SK-N-SH (cell line): Measurements from ENCODE around the gene TEX19. TPM values are rescaled to one million over a fixed set of nuclear protein-coding genes. Genes with fewer than 3 reads are reported as not detected.

Experiments
- CTCF ChIA-PET: fragments of 300-600, 350-600 bp; formaldehyde crosslinking; extraction: SDS; loops from one replicate; lab custom pipeline; 2021; lab: Yijun Ruan, JAX
- POLR2A ChIA-PET: fragments of 350-600 bp; sonication (Branson Sonifier 250); formaldehyde crosslinking; extraction: SDS; loops from one replicate; lab custom pipeline; 2020; ENCODE audit warnings: antibody characterized with exemption, inconsistent platforms; lab: Yijun Ruan, JAX
- DNase-seq: peaks from one replicate; pipeline ENCODE4 v3.0.0; 2012
- H2AFZ ChIP-seq: fragments of 200-600 bp; sonication (generic); 2 replicates; pipeline ENCODE4 v1.8.1; 2016; ENCODE audit warnings: antibody characterized with exemption, mild to moderate bottlenecking, low read depth
- H3F3A ChIP-seq: fragments of 200-600 bp; sonication (generic); replicated peaks from 2 replicates; pipeline ENCODE3; 2016; ENCODE audit warnings: antibody characterized with exemption, mild to moderate bottlenecking; ENCODE audit not compliant: insufficient read depth
- H3K27ac ChIP-seq, 2 experiments: fragments of 200-500 bp in 1 of 2; fragments of 200-600 bp in 1 of 2; sonication (Bioruptor generic) in 1 of 2; sonication (generic), shearing (Covaris generic) in 1 of 2; 2 replicates each; pipeline versions ENCODE4 v1.5.1 to v1.6.1; 2014 to 2016; ENCODE audit warnings: low read depth in 2 of 2, inconsistent platforms in 1 of 2, low read length in 1 of 2, mild to moderate bottlenecking in 1 of 2, mixed read lengths in 1 of 2
- H3K27me3 ChIP-seq: fragments of 200-600 bp; sonication (generic), shearing (Covaris generic); 2 replicates; pipeline ENCODE4 v1.6.1; 2016; ENCODE audit warnings: mixed run types; ENCODE audit not compliant: insufficient read depth
- H3K36me3 ChIP-seq, 2 experiments: fragments of 200-500 bp in 1 of 2; fragments of 200-600 bp in 1 of 2; sonication (Bioruptor generic) in 1 of 2; sonication (generic) in 1 of 2; replicated peaks in 1 of 2; 2 replicates each; pipeline versions ENCODE3 to v1.5.1; 2014 to 2016; ENCODE audit warnings: low read length in 1 of 2, mild to moderate bottlenecking in 1 of 2; ENCODE audit not compliant: insufficient read depth in 2 of 2, control insufficient read depth in 1 of 2
- H3K4me1 ChIP-seq, 2 experiments: fragments of 200-500 bp in 1 of 2; fragments of 200-600 bp in 1 of 2; sonication (Bioruptor generic) in 1 of 2; sonication (generic), shearing (Covaris generic) in 1 of 2; 2 replicates each; pipeline versions ENCODE4 v1.5.1 to v1.6.1; 2014 to 2016; ENCODE audit warnings: low read depth in 1 of 2, low read length in 1 of 2, mixed run types in 1 of 2; ENCODE audit not compliant: insufficient read depth in 2 of 2, control insufficient read depth in 1 of 2
- H3K4me2 ChIP-seq: fragments of 200-600 bp; sonication (generic), shearing (Covaris generic); 2 replicates; pipeline ENCODE4 v1.6.1; 2017; ENCODE audit warnings: mixed run types
- H3K4me3 ChIP-seq, 2 experiments: fragments of 200-500 bp in 1 of 2; fragments of 200-600 bp in 1 of 2; sonication (Bioruptor generic) in 1 of 2; sonication (generic), shearing (Covaris generic) in 1 of 2; 2 replicates each; pipeline versions ENCODE4 v1.5.1 to v1.8.1; 2014 to 2016; ENCODE audit warnings: low read depth in 2 of 2, inconsistent platforms in 1 of 2, low read length in 1 of 2, mild to moderate bottlenecking in 1 of 2, mixed read lengths in 1 of 2, moderate library complexity in 1 of 2
- H3K79me2 ChIP-seq: fragments of 200-600 bp; sonication (generic); 2 replicates; pipeline ENCODE4 v1.8.1; 2017; ENCODE audit warnings: mild to moderate bottlenecking; ENCODE audit not compliant: insufficient read depth
- H3K9ac ChIP-seq: fragments of 200-600 bp; sonication (generic); 2 replicates; pipeline ENCODE4 v1.6.1; 2017; ENCODE audit warnings: mixed run types
- H3K9me2 ChIP-seq: fragments of 200-600 bp; sonication (generic); 2 replicates; pipeline ENCODE4 v1.6.1; 2017; ENCODE audit warnings: mixed run types
- H3K9me3 ChIP-seq: fragments of 200-600 bp; sonication (generic); 2 replicates; pipeline ENCODE4 v1.6.1; 2017; ENCODE audit warnings: mixed run types, mild to moderate bottlenecking, moderate library complexity
- H4K20me1 ChIP-seq: fragments of 200-600 bp; sonication (generic); 2 replicates; pipeline ENCODE4 v1.6.1; 2017; ENCODE audit warnings: mild to moderate bottlenecking, mixed run types; ENCODE audit not compliant: insufficient read depth
- CHD2 ChIP-seq: fragments of 150-350 bp; IDR thresholded peaks from 2 replicates; pipeline ENCODE4 v1.6.1; 2018; ENCODE audit warnings: low read length; ENCODE audit not compliant: partially characterized antibody
- ELF1 ChIP-seq: IDR thresholded peaks from 2 replicates; pipeline ENCODE4 v1.4.0; 2012
- EP300 ChIP-seq, 2 experiments: IDR thresholded peaks; 2 replicates each; pipeline versions ENCODE4 v1.4.0 to v1.6.1; 2012; ENCODE audit warnings: borderline replicate concordance in 1 of 2, low read depth in 1 of 2, low read length in 1 of 2
- EZH2phosphoT487 ChIP-seq: fragments of 200-600 bp; sonication (generic); IDR thresholded peaks from 2 replicates; pipeline ENCODE4 v1.6.1; 2017; ENCODE audit warnings: low read depth, mixed run types, mild to moderate bottlenecking, antibody characterized with exemption, moderate library complexity, borderline replicate concordance
- FOXJ3 ChIP-seq: sonication (generic); formaldehyde crosslinking; IDR thresholded peaks from 2 replicates; pipeline ENCODE4 v1.5.1; 2020; ENCODE audit warnings: mild to moderate bottlenecking, missing genetic modification reagents
- FOXM1 ChIP-seq: IDR thresholded peaks from 2 replicates; pipeline ENCODE4 v1.4.0; 2012; ENCODE audit warnings: low read depth, mild to moderate bottlenecking
- GATA2 ChIP-seq: sonication (generic); formaldehyde crosslinking; IDR thresholded peaks from 2 replicates; pipeline ENCODE4 v1.5.0; 2020; ENCODE audit warnings: mild to moderate bottlenecking, missing genetic modification reagents
- MAX ChIP-seq: IDR thresholded peaks from 2 replicates; pipeline ENCODE4 v1.4.0; 2012; ENCODE audit warnings: low read depth
- MEF2A ChIP-seq: IDR thresholded peaks from 2 replicates; pipeline ENCODE4 v1.4.0; 2012; ENCODE audit warnings: low read depth, borderline replicate concordance
- MXI1 ChIP-seq: IDR thresholded peaks from 2 replicates; pipeline ENCODE4 v1.6.1; 2012; ENCODE audit warnings: mild to moderate bottlenecking, low read depth, low read length, improper control_type of control experiment
- PBX3 ChIP-seq: IDR thresholded peaks from 2 replicates; pipeline ENCODE4; 2012
- POLR2AphosphoS5 ChIP-seq: IDR thresholded peaks from 2 replicates; pipeline ENCODE4 v1.6.1; 2012; ENCODE audit warnings: low read depth, low read length
- RAD21 ChIP-seq: IDR thresholded peaks from 2 replicates; pipeline ENCODE4 v1.6.1; 2012; ENCODE audit warnings: mild to moderate bottlenecking, low read length
- REST ChIP-seq: IDR thresholded peaks from 2 replicates; pipeline ENCODE4 v1.6.1; 2012; ENCODE audit warnings: mild to moderate bottlenecking, low read depth, low read length, moderate library complexity
- RFX5 ChIP-seq: IDR thresholded peaks from 2 replicates; pipeline ENCODE4 v1.6.1; 2012; ENCODE audit warnings: mild to moderate bottlenecking, improper control_type of control experiment, low read length
- SIN3A ChIP-seq: IDR thresholded peaks from 2 replicates; pipeline ENCODE4 v1.6.1; 2012; ENCODE audit warnings: low read depth, mild to moderate bottlenecking, low read length, moderate library complexity, borderline replicate concordance
- SMC3 ChIP-seq: IDR thresholded peaks from 2 replicates; pipeline ENCODE4 v1.6.1; 2012; ENCODE audit warnings: low read depth, low read length, improper control_type of control experiment
- TCF12 ChIP-seq: IDR thresholded peaks from 2 replicates; pipeline ENCODE4 v1.4.0; 2012
- USF1 ChIP-seq: IDR thresholded peaks from 2 replicates; pipeline ENCODE4 v1.4.0; 2012; ENCODE audit warnings: low read depth, borderline replicate concordance
- YY1 ChIP-seq: IDR thresholded peaks from 2 replicates; pipeline ENCODE4 v1.4.0; 2012; ENCODE audit warnings: low read depth, mild to moderate bottlenecking
- ZBTB33 ChIP-seq: IDR thresholded peaks from 2 replicates; pipeline ENCODE4 v1.4.0; 2012; ENCODE audit warnings: low read depth, borderline replicate concordance
- WGBS: methylation state at CpG from one replicate; pipeline ENCODE4 v1.1.6; 2017; ENCODE audit warnings: low lambda C conversion rate; 5-methylcytosine and 5-hydroxymethylcytosine counted together
- polyA plus RNA-seq, 3 experiments: library from polyadenylated mRNA; depleted of rRNA; stranded (reverse); fragments of >200 nt; gene quantifications; 2 replicates each; pipeline ENCODE4 v1.2.3, GENCODE V29; 2012

Gene TEX19
- polyA plus RNA-seq, 1 of the 3 experiments (the other 2 are of a cell fraction), result 0.10 TPM

GRCh38 chr17:82377924-82378740 is 19.1 kb downstream of the TEX19 start:
- H3K27me3 ChIP-seq, result peaks cover 69% of the 10 kb centered on the region
- H3K9me2 ChIP-seq, result no peaks in the 10 kb centered on the region
- peaks cover 9% of the 10 kb centered on the region for H3F3A ChIP-seq
- peaks cover 0 to 33% of the 10 kb centered on the region in 2 experiments; a peak in 2 of 4 replicates for H3K4me1 ChIP-seq
- CTCF ChIA-PET, result interaction anchor here (0.9 to 1.8 kb wide), 7 partner anchors 10 to 45 kb away, joined by 3 to 6 read pairs (median 5); no protein-coding TSS in a partner anchor
- H3K27ac ChIP-seq, result no peak overlapping the region
- TF ChIP-seq PBX3 (no peak), FOXM1 (no peak), FOXJ3 (no peak), CHD2 (no peak), MAX (no peak), ZBTB33 (no peak), TCF12 (no peak)
- TF ChIP-seq, all 33 proteins: peak for 0
- Histone ChIP-seq H3K9ac (no peak overlapping the region), H2AFZ (no peak overlapping the region), H3K79me2 (no peaks in the 10 kb centered on the region), H3K36me3 (no peaks in the 10 kb centered on the region), H3K4me3 (no peak overlapping the region), H4K20me1 (no peaks in the 10 kb centered on the region), H3K4me2 (peak overlapping the region; percentile 45), H3K9me3 (no peaks in the 10 kb centered on the region)
- no peak for DNase-seq
- POLR2A ChIA-PET, result no interaction called here
- WGBS, result 35% methylated on average over 31 of the region's 31 CpGs

GRCh38 chr17:82378741-82379021 is 19.6 kb downstream of the TEX19 start:
- no peak overlapping the region for H3K9ac ChIP-seq
- peaks cover 63% of the 10 kb centered on the region for H3K27me3 ChIP-seq
- peaks cover 5% of the 10 kb centered on the region for H3F3A ChIP-seq
- POLR2A ChIA-PET, result no interaction called here
- H3K9me2 ChIP-seq, result no peaks in the 10 kb centered on the region
- CTCF ChIA-PET, result interaction anchor here (1.0 to 1.8 kb wide), 6 partner anchors 9 to 35 kb away, joined by 4 to 6 read pairs (median 5); no protein-coding TSS in a partner anchor
- no peaks in the 10 kb centered on the region for H4K20me1 ChIP-seq
- no peak overlapping the region for H3K27ac ChIP-seq
- no peaks in the 10 kb centered on the region for H3K36me3 ChIP-seq
- H3K4me2 ChIP-seq, result peak overlapping the region; percentile 6; the same call in 1 of the 2 replicates
- H3K4me1 ChIP-seq, result peaks cover 0 to 37% of the 10 kb centered on the region in 2 experiments; a peak in 2 of 4 replicates
- no peak for DNase-seq
- no peak overlapping the region for H2AFZ ChIP-seq
- no peak overlapping the region for H3K4me3 ChIP-seq
- 15% methylated on average over 7 of the region's 10 CpGs for WGBS
- H3K79me2 ChIP-seq, result no peaks in the 10 kb centered on the region
- no peaks in the 10 kb centered on the region for H3K9me3 ChIP-seq
- TF ChIP-seq POLR2AphosphoS5 (no peak), SIN3A (no peak), YY1 (no peak), RAD21 (no peak), MXI1 (no peak), EP300 (IDR thresholded peaks at IDR 0.05; ENCODE audit: borderline replicate concordance in 1 of 2, low read depth in 1 of 2, low read length in 1 of 2) (no peak), RFX5 (no peak), MEF2A (no peak), SMC3 (no peak), USF1 (no peak), ELF1 (no peak), GATA2 (CRISPR knock-in tag) (no peak), EZH2phosphoT487 (no peak), REST (no peak)
